A673 (cell line): ENCODE data around the gene KCNJ8. TPM values are rescaled to one million over a fixed set of nuclear protein-coding genes. Genes with fewer than 3 reads are reported as not detected.

Experiments
- BruUV-seq: library from RNA; stranded (reverse); fragments of 400-500 nt; replicated peaks from 2 replicates; lab custom pipeline; 2021; lab: Mats Ljungman, UMichigan
- CTCF ChIA-PET: fragments of 300-600 bp; sonication (Branson Sonifier 250); formaldehyde crosslinking; loops from one replicate; lab custom pipeline; 2022; ENCODE audit warnings: antibody characterized with exemption; lab: Charles Lee
- POLR2A ChIA-PET: fragments of 300-600 bp; sonication (Branson Sonifier 250); formaldehyde crosslinking; loops from one replicate; lab custom pipeline; 2022; ENCODE audit warnings: antibody characterized with exemption; ENCODE audit not compliant: low non-redundant PET; lab: Charles Lee
- DNase-seq: peaks from one replicate; pipeline ENCODE4 v3.0.0-alpha.2; 2015; ENCODE audit warnings: low spot score
- H3K27ac ChIP-seq: fragments of 200-600 bp; sonication (generic); 2 replicates; pipeline ENCODE4 v1.5.1; 2016; ENCODE audit warnings: mixed run types, low read depth, mild to moderate bottlenecking, mixed read lengths, antibody characterized with exemption, low read length; ENCODE audit not compliant: poor library complexity, severe bottlenecking
- H3K27me3 ChIP-seq: fragments of 200-600 bp; sonication (generic); replicated peaks from 2 replicates; pipeline ENCODE4 v1.6.1; 2017; ENCODE audit warnings: mixed run types, low read depth, mild to moderate bottlenecking, mixed read lengths, antibody characterized with exemption, low read length; ENCODE audit not compliant: insufficient read depth, poor library complexity
- H3K36me3 ChIP-seq: fragments of 200-600 bp; sonication (generic); 2 replicates; pipeline ENCODE4 v1.6.1; 2016; ENCODE audit warnings: mixed run types, mild to moderate bottlenecking, mixed read lengths, antibody characterized with exemption, low read length; ENCODE audit not compliant: insufficient read depth, poor library complexity, severe bottlenecking
- H3K4me1 ChIP-seq: fragments of 200-600 bp; sonication (generic); 2 replicates; pipeline ENCODE4 v1.6.1; 2017; ENCODE audit warnings: mixed run types, mild to moderate bottlenecking, mixed read lengths, antibody characterized with exemption, low read length; ENCODE audit not compliant: insufficient read depth, poor library complexity, severe bottlenecking
- H3K4me3 ChIP-seq: fragments of 200-600 bp; sonication (generic); 2 replicates; pipeline ENCODE4 v1.5.1; 2016; ENCODE audit warnings: low read depth, mixed run types, mild to moderate bottlenecking, mixed read lengths, low read length; ENCODE audit not compliant: poor library complexity, severe bottlenecking
- H3K9me3 ChIP-seq: fragments of 200-600 bp; sonication (generic); 2 replicates; pipeline ENCODE4 v1.6.1; 2016; ENCODE audit warnings: mixed run types, low read depth, mild to moderate bottlenecking, mixed read lengths, antibody characterized with exemption, low read length; ENCODE audit not compliant: poor library complexity, severe bottlenecking
- CTCF ChIP-seq: fragments of 300-800, 200-600 bp; sonication (generic); conservative IDR thresholded peaks from 2 replicates; pipeline ENCODE4 v1.5.1; 2017; ENCODE audit warnings: low read depth, mild to moderate bottlenecking, antibody characterized with exemption, low read length, moderate library complexity, mixed read lengths
- EZH2 ChIP-seq: fragments of 200-600 bp; sonication (generic); IDR thresholded peaks from 2 replicates; pipeline ENCODE4 v1.6.1; 2017; ENCODE audit warnings: borderline replicate concordance, low read depth, mild to moderate bottlenecking, mixed read lengths, antibody characterized with exemption, low read length; ENCODE audit not compliant: poor library complexity, severe bottlenecking
- intact Hi-C: fragments of 100-400 bp; cut with micrococcal nuclease; formaldehyde crosslinking; loops from one replicate; pipeline ENCODE4 v1.10.0; 2022; ENCODE audit not compliant: unreplicated experiment
- total RNA-seq: library from RNA; stranded (reverse); gene quantifications from 2 replicates; pipeline ENCODE4 v1.2.3, GENCODE V29; 2021

Gene KCNJ8
- total RNA-seq, 1 experiment from 2014 or later: not detected

GRCh38 chr12:21756699-21757098 is 17.8 kb downstream of the KCNJ8 start:
- Histone ChIP-seq H3K27me3 (peaks cover 8% of the 10 kb centered on the region), H3K27ac (no peak overlapping the region), H3K36me3 (no peaks in the 10 kb centered on the region), H3K4me3 (no peak overlapping the region), H3K4me1 (no peaks in the 10 kb centered on the region), H3K9me3 (no peaks in the 10 kb centered on the region)
- intact Hi-C loops: no loop called here
- no peak for DNase-seq
- POLR2A ChIA-PET: no interaction called here
- CTCF ChIA-PET: no interaction called here
- BruUV-seq: no TSS peak
- no peak for TF ChIP-seq EZH2
- no peak for TF ChIP-seq CTCF

GRCh38 chr12:21751517-21751916 is 23.0 kb downstream of the KCNJ8 start:
- intact Hi-C loops: no loop called here
- Histone ChIP-seq H3K9me3 (no peaks in the 10 kb centered on the region), H3K27ac (no peak overlapping the region), H3K4me3 (no peak overlapping the region), H3K36me3 (no peaks in the 10 kb centered on the region), H3K27me3 (peaks cover under 1% of the 10 kb centered on the region), H3K4me1 (no peaks in the 10 kb centered on the region)
- POLR2A ChIA-PET: interaction anchor here (0.7 kb wide), 1 partner anchor 439 kb away, joined by 3 read pairs; no protein-coding TSS in a partner anchor
- BruUV-seq: no TSS peak
- CTCF ChIA-PET: no interaction called here
- DNase-seq: peak; percentile 59
- TF ChIP-seq EZH2 (no peak), CTCF (no peak)

- ChIA-PET POLR2A (no interaction called here), CTCF (no interaction called here)
- no peaks in the 10 kb centered on the region for H3K36me3 ChIP-seq
- no peaks in the 10 kb centered on the region for H3K4me1 ChIP-seq
- DNase-seq: no peak
- peaks cover 22% of the 10 kb centered on the region for H3K27me3 ChIP-seq
- intact Hi-C loops: no loop called here
- TF ChIP-seq EZH2: no peak
- no peak for TF ChIP-seq CTCF
- BruUV-seq: no TSS peak
- H3K4me3 ChIP-seq: no peak overlapping the region
- no peaks in the 10 kb centered on the region for H3K9me3 ChIP-seq
- no peak overlapping the region for H3K27ac ChIP-seq
Observed at GRCh38 chr12:21745258-21745657, 29.2 kb downstream of the KCNJ8 start.
